Heart right ventricle (tissue), 16 donors: Measurements from ENCODE around the gene CCL24. TPM values are rescaled to one million over a fixed set of nuclear protein-coding genes. Genes with fewer than 3 reads are reported as not detected.
A peak's percentile ranks its signal among the peaks of the same experiment; 100 is the strongest.

ENCODE experiments used
- ATAC-seq, 8 donors: fragments of 200-7000 bp; cut with Tn5 transposase; one replicate each; pipeline ENCODE4 v1.9.1; 2020; ENCODE audit warnings: mild to moderate bottlenecking in 8 of 8, moderate library complexity in 8 of 8, moderate number of reproducible peaks in 1 of 8
- DNase-seq, 2 donors: peaks; one replicate each; pipeline ENCODE4 v3.0.0-alpha.2; 2020
- H3K27ac ChIP-seq, 10 donors: fragments of 200-600 bp; sonication (generic) in 2 of 10; one replicate each; pipeline versions ENCODE4 v1.5.0 to v1.8.0; 2020 to 2022; ENCODE audit warnings: mild to moderate bottlenecking in 3 of 10
- H3K27me3 ChIP-seq, 7 donors: fragments of 200-600 bp; one replicate each; pipeline ENCODE4 v1.8.0; 2021 to 2022; ENCODE audit warnings: mild to moderate bottlenecking in 2 of 7
- H3K36me3 ChIP-seq, 9 donors: fragments of 200-600 bp; sonication (generic) in 1 of 9; one replicate each; pipeline versions ENCODE4 v1.5.0 to v1.8.0; 2020 to 2022; ENCODE audit warnings: mild to moderate bottlenecking in 2 of 9
- H3K4me1 ChIP-seq, 9 donors: fragments of 200-600 bp; sonication (generic) in 1 of 9; one replicate each; pipeline versions ENCODE4 v1.5.0 to v1.8.0; 2020 to 2022; ENCODE audit warnings: mild to moderate bottlenecking in 4 of 9
- H3K4me3 ChIP-seq, 10 donors: fragments of 200-600 bp; sonication (generic) in 2 of 10; one replicate each; pipeline versions ENCODE4 v1.5.0 to v1.8.0; 2020 to 2022; ENCODE audit warnings: mild to moderate bottlenecking in 7 of 10, moderate library complexity in 2 of 10
- H3K9me3 ChIP-seq, 11 donors: fragments of 200-600 bp in 10 of 11; sonication (generic) in 2 of 11; one replicate each; pipeline versions ENCODE4 v1.5.0 to v1.8.0; 2013 to 2022; ENCODE audit warnings: mild to moderate bottlenecking in 2 of 11, control low read depth in 1 of 11, moderate library complexity in 1 of 11
- CTCF ChIP-seq, 9 donors: fragments of 200-600 bp; sonication (generic) in 2 of 9; IDR thresholded peaks; one replicate each; pipeline versions ENCODE4 v1.5.0 to v1.8.0; 2021 to 2022; ENCODE audit warnings: antibody characterized with exemption in 9 of 9, mild to moderate bottlenecking in 5 of 9, moderate library complexity in 1 of 9
- WGBS, 2 donors: extraction: QIAGEN DNeasy Blood & Tissue Kit; methylation state at CpG; one replicate each; pipeline ENCODE4 v1.1.7; 2013; ENCODE audit warnings: inconsistent platforms in 1 of 2; 5-methylcytosine and 5-hydroxymethylcytosine counted together
- intact Hi-C, 10 donors: fragments of 100-400 bp; cut with DNase I; formaldehyde crosslinking; loops; one replicate each; pipeline versions ENCODE4 v1.11.1 to v1.14.2; 2022
- polyA plus RNA-seq, 2 donors: library from polyadenylated mRNA; stranded (reverse); fragments of 200-250 nt; gene quantifications; one replicate each; pipeline ENCODE4 v1.2.3, GENCODE V29; 2013
- total RNA-seq, 10 donors: library from RNA; stranded (reverse); fragmentation: NEBNext Ultra II Directional in 3 of 10; extraction: Animal tissue kit (Norgen Biotek cat#: 25700) in 3 of 10; gene quantifications; one replicate each; pipeline versions ENCODE4 v1.2.1 to v1.2.4, GENCODE V29; 2021 to 2023
- donor health status: Arrhythmogenic right ventricular cardiomyopathy.
- donor health status: ischemic (EF 13 %, LVEDD 7.1; RV severe dilation, severe dysfunction).
- donor health status: healthy with polysubstance abuse.
- donor health status: DM: no; HTN: yes; CAD: no.
- donor health status: DM: no; HTN: no; CAD: no.
- donor health status: ischemic (EF 25% LVEDD 6.9; RV normal size, moderate dysfunction).
- donor health status: ischemic (EF 25% LVEDD 5.7; RV mildly dilated, moderate dysfunction).
- donor health status: healthy.
- donor health status: DM: yes; HTN: yes; CAD: no.
- donor health status: Ischemic cardiomyopathy.
- donor health status: ischemic (EF 35%, LVEDD 5.7; RV mildly dilated, moderate dysfunction).
- donor health status: nonischemic (EF 11% LVEDD 7.7; RV severe dilation, severe dysfunction).
- donor health status: DM: yes; HTN: yes; CAD: no.
- donor health status: PGD.
- donor health status: ischemic (EF 29% LVEDD 5.4; RV normal size, mild dysfunction).
- donor health status: nonischemic (EF 23%, LVEDD 6.1; RV moderate dilation, normal function).

The CCL24 gene
- total and polyA plus RNA-seq, 12 donors, result 0.13 to 1.9 (median 0.64) TPM; not detected in 6

- Histone ChIP-seq H3K4me3 (no peak overlapping the region), H3K4me1 (peaks cover 0 to 10% (median 0%) of the 10 kb centered on the region in 9 donors), H3K9me3 (no peaks in the 10 kb centered on the region), H3K27me3 (no peaks in the 10 kb centered on the region), H3K36me3 (no peaks in the 10 kb centered on the region), H3K27ac (no peak overlapping the region)
- ATAC-seq (peak in 1 of 8 donors; percentile 44), DNase-seq (no peak)
- TF ChIP-seq CTCF (IDR thresholded peaks at IDR 0.05), result no peak
- WGBS, 2 donors, result 48 to 49% methylated on average over 9 of the region's 9 CpGs
- intact Hi-C loops, result no loop called here
Measured at GRCh38 chr7:75823198-75823910, 9.7 kb upstream of the CCL24 start.

- peaks cover 0 to 10% (median 0%) of the 10 kb centered on the region in 9 donors for H3K4me1 ChIP-seq
- no peaks in the 10 kb centered on the region for H3K9me3 ChIP-seq
- DNase-seq (no peak), ATAC-seq (no peak)
- H3K4me3 ChIP-seq, result no peak overlapping the region
- 86 to 89% methylated on average over 1 of the region's 1 CpG for WGBS, 2 donors
- H3K27me3 ChIP-seq, result peaks cover 0 to 8% (median 2%) of the 10 kb centered on the region in 7 donors
- no peaks in the 10 kb centered on the region for H3K36me3 ChIP-seq
- no peak for TF ChIP-seq CTCF (IDR thresholded peaks at IDR 0.05)
- no peak overlapping the region for H3K27ac ChIP-seq
- intact Hi-C loops, result no loop called here
Measured at GRCh38 chr7:75820688-75821087, 7.1 kb upstream of the CCL24 start.

GRCh38 chr7:75819711-75820110, 6.1 kb upstream of the CCL24 start:
- H3K9me3 ChIP-seq, result no peaks in the 10 kb centered on the region
- H3K27ac ChIP-seq, result peak overlapping the region in 1 of 10 donors; percentile 65
- peaks cover 0 to 10% (median 0%) of the 10 kb centered on the region in 9 donors for H3K4me1 ChIP-seq
- TF ChIP-seq CTCF (IDR thresholded peaks at IDR 0.05), result no peak
- H3K4me3 ChIP-seq, result no peak overlapping the region
- no peak for DNase-seq
- H3K27me3 ChIP-seq, result peaks cover 0 to 17% (median 6%) of the 10 kb centered on the region in 7 donors
- intact Hi-C loops, result no loop called here
- no peaks in the 10 kb centered on the region for H3K36me3 ChIP-seq
- 71% methylated on average over 2 of the region's 2 CpGs for WGBS, 2 donors
- ATAC-seq, result no peak

GRCh38 chr7:75818472-75818871, 4.9 kb upstream of the CCL24 start:
- DNase-seq, result no peak
- no peak for ATAC-seq
- Histone ChIP-seq H3K36me3 (no peaks in the 10 kb centered on the region), H3K27ac (no peak overlapping the region), H3K4me3 (no peak overlapping the region), H3K4me1 (peaks cover 0 to 19% (median 0%) of the 10 kb centered on the region in 9 donors), H3K27me3 (peaks cover 0 to 19% (median 6%) of the 10 kb centered on the region in 7 donors), H3K9me3 (no peaks in the 10 kb centered on the region)
- 75 to 91% methylated on average over 5 of the region's 5 CpGs for WGBS, 2 donors
- intact Hi-C loops, result no loop called here
- no peak for TF ChIP-seq CTCF (IDR thresholded peaks at IDR 0.05)
